ENCODE measurements around the gene TRAPPC6A.
A peak's percentile ranks its signal among the peaks of the same experiment; 100 is the strongest.

TRAPPC6A gene

DNA sequence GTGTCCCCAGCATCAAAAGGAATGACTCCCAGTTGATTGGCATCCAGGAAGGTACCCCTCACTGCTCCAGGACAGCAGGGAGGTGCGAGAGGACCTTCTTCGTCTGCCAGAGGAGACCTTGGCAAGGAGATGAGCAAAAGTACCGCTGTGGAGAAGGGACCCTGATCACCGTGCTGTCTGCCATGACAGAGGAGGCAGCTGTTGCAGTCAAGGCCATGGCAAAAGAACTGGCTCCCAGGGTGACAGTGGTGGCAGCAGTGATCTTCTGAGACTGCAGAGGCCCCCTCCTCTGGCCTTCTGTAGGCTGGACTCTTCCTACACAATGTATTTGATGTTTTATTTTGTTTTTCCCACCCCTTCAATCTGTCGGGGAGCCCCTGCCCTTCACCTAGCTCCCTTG lies 49.2 kb downstream of the TRAPPC6A start:
- no peak for TF ChIP-seq CTCF (IDR thresholded peaks at IDR 0.05; ENCODE audit: low read depth, low read length, missing control alignments)
- H3K4me3 ChIP-seq (ENCODE audit: low read depth, low read length) = no peak overlapping the region
- DNase-seq (ENCODE audit: low read depth) = no peak

- no peak for DNase-seq (ENCODE audit: low read depth)
- TF ChIP-seq CTCF (IDR thresholded peaks at IDR 0.05; ENCODE audit: low read depth, low read length, missing control alignments) = no peak
- H3K4me3 ChIP-seq (ENCODE audit: low read depth, low read length) = no peak overlapping the region
Measured at GRCh38 chr19:45128146-45128545, 49.9 kb downstream of the TRAPPC6A start.

DNA sequence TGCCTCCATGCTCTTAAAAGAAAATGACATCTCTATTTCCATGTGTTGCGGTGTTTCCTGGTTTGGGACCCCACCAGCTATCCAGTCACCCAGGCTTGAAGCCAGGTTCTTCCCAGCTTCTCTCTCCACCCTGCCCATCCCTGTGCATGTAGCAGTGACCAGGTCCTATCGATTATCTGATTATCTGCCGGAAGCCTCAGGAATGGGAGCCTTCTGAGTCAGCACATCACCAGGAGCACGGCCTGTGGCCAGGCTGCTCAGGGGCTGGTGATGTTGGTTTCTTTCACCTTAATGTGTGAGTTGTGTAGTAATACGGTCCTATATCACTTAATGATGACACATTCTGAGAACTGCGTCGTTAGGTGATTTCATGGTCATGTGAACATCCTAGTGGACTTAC lies 51.4 kb downstream of the TRAPPC6A start:
- no peak for TF ChIP-seq CTCF (IDR thresholded peaks at IDR 0.05; ENCODE audit: low read depth, low read length, missing control alignments)
- no peak for DNase-seq (ENCODE audit: low read depth)
- no peak overlapping the region for H3K4me3 ChIP-seq (ENCODE audit: low read depth, low read length)

- no peak overlapping the region for H3K4me3 ChIP-seq (ENCODE audit: low read depth, low read length)
- peak; percentile 90 for TF ChIP-seq CTCF (IDR thresholded peaks at IDR 0.05; ENCODE audit: low read depth, low read length, missing control alignments)
- DNase-seq (ENCODE audit: low read depth) = no peak
Measured at GRCh38 chr19:45125975-45126493, 52.0 kb downstream of the TRAPPC6A start.

DNA sequence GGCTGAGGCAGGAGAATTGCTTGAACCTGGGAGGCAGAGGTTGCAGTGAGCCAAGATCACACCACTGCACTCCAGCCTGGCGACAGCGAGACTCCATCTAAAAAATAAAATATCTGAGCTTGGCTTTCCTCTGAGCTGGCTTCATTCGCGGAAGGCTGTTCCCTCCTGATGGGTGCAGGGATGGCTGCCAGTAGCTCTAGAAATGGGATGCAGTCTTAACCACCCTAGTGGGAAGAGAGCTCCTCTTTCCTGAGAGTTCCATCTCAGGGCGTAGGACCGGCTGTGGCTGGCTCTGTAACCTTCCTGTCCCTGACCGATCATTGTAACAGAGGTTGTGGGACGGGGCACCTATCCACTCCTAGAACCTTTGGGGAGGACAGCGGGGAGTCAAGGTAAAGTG lies 52.7 kb downstream of the TRAPPC6A start:
- TF ChIP-seq CTCF (IDR thresholded peaks at IDR 0.05; ENCODE audit: low read depth, low read length, missing control alignments) = no peak

DNA sequence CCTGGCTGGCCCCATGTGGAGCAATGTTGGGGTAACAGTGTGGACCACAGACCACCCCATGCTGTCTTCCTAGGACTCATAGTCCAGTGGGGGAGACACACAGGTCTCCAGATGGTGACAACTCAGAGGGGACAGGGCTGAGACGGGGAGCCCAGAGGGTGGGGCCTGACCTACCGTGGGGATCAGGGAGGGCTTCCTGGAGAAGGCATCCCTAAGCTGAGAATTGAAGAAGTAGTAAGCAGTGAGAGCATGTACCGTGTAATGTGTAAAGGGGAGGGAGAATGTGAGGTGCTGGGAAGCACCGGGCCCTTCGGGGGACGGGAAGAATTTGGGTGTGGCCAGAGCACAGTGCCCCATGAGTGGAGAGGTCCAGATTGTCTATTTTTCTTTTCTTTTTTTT lies 54.0 kb downstream of the TRAPPC6A start:
- no peak for DNase-seq (ENCODE audit: low read depth)
- H3K4me3 ChIP-seq (ENCODE audit: low read depth, low read length) = no peak overlapping the region
- TF ChIP-seq CTCF (IDR thresholded peaks at IDR 0.05; ENCODE audit: low read depth, low read length, missing control alignments) = no peak

More for the DNA sequence above, 52.7 kb downstream of the TRAPPC6A start:
- no peak for DNase-seq (ENCODE audit: low read depth)
- no peak overlapping the region for H3K4me3 ChIP-seq (ENCODE audit: low read depth, low read length)

- DNase-seq (ENCODE audit: low read depth) = no peak
- no peak for TF ChIP-seq CTCF (IDR thresholded peaks at IDR 0.05; ENCODE audit: low read depth, low read length, missing control alignments)
- no peak overlapping the region for H3K4me3 ChIP-seq (ENCODE audit: low read depth, low read length)
Measured at GRCh38 chr19:45123440-45123850, 54.6 kb downstream of the TRAPPC6A start.
